HUES64 (cell line): ENCODE measurements around the gene KISS1.

Experiments used
- H3K27ac ChIP-seq: 2 replicates; pipeline ENCODE4 v1.7.0; 2013; ENCODE audit warnings: low read depth, low read length, inconsistent platforms
- H3K27me3 ChIP-seq: 2 replicates; pipeline ENCODE4 v1.6.1; 2013; ENCODE audit warnings: mild to moderate bottlenecking, low read length; ENCODE audit not compliant: insufficient read depth
- H3K36me3 ChIP-seq: 2 replicates; pipeline ENCODE4 v1.6.1; 2013; ENCODE audit warnings: mild to moderate bottlenecking, low read length; ENCODE audit not compliant: insufficient read depth
- H3K4me1 ChIP-seq: 2 replicates; pipeline ENCODE4 v1.6.1; 2013; ENCODE audit warnings: mild to moderate bottlenecking, low read length, moderate library complexity; ENCODE audit not compliant: insufficient read depth
- H3K4me3 ChIP-seq: 2 replicates; pipeline ENCODE4 v1.5.1; 2013; ENCODE audit warnings: mild to moderate bottlenecking, low read length, moderate library complexity
- H3K9ac ChIP-seq: 2 replicates; pipeline ENCODE4 v1.6.1; 2013; ENCODE audit warnings: mild to moderate bottlenecking, low read depth, low read length
- H3K9me3 ChIP-seq: 2 replicates; pipeline ENCODE4 v1.6.1; 2013; ENCODE audit warnings: low read depth, low read length; ENCODE audit not compliant: insufficient read depth
- WGBS: fragments of 150-250, 120-280 bp; methylation state at CpG from one replicate; pipeline ENCODE4 v1.1.7; 2013; ENCODE audit warnings: missing lambda C conversion rate; 5-methylcytosine and 5-hydroxymethylcytosine counted together

KISS1 gene

GRCh38 chr1:204146309-204146708, 50.0 kb downstream of the KISS1 start:
- H3K27me3 ChIP-seq = peaks cover 7% of the 10 kb centered on the region
- H3K4me1 ChIP-seq = peaks cover 22% of the 10 kb centered on the region
- H3K27ac ChIP-seq = no peak overlapping the region
- WGBS = 94% methylated on average over 6 of the region's 6 CpGs
- no peaks in the 10 kb centered on the region for H3K9me3 ChIP-seq
- H3K36me3 ChIP-seq = no peaks in the 10 kb centered on the region
- H3K4me3 ChIP-seq = no peak overlapping the region
- H3K9ac ChIP-seq = no peak overlapping the region

- Histone ChIP-seq H3K4me3 (no peak overlapping the region), H3K9me3 (no peaks in the 10 kb centered on the region), H3K27ac (no peak overlapping the region), H3K27me3 (no peaks in the 10 kb centered on the region), H3K36me3 (0 out of 2 replicates have a peak, but pooled peaks cover under 1% of the 10 kb centered on the region), H3K9ac (no peak overlapping the region), H3K4me1 (peaks cover 22% of the 10 kb centered on the region)
- WGBS = 92% methylated on average over 4 of the region's 4 CpGs
These were observed 51.2 kb downstream of the KISS1 start for GRCh38 chr1:204145033-204145504.

GRCh38 chr1:204143276-204144041, 52.8 kb downstream of the KISS1 start:
- Histone ChIP-seq H3K27ac (no peak overlapping the region), H3K9ac (no peak overlapping the region), H3K4me3 (no peak overlapping the region), H3K4me1 (peaks cover 18% of the 10 kb centered on the region), H3K9me3 (no peaks in the 10 kb centered on the region), H3K36me3 (peaks cover 3% of the 10 kb centered on the region; the same call in 1 of the 2 replicates), H3K27me3 (no peaks in the 10 kb centered on the region)
- WGBS = 94% methylated on average over 14 of the region's 14 CpGs

GRCh38 chr1:204142032-204142974, 54.0 kb downstream of the KISS1 start:
- no peaks in the 10 kb centered on the region for H3K27me3 ChIP-seq
- H3K4me1 ChIP-seq = peaks cover 6% of the 10 kb centered on the region
- H3K9me3 ChIP-seq = no peaks in the 10 kb centered on the region
- no peak overlapping the region for H3K4me3 ChIP-seq
- peaks cover 3% of the 10 kb centered on the region; the same call in 1 of the 2 replicates for H3K36me3 ChIP-seq
- 88% methylated on average over 5 of the region's 5 CpGs for WGBS
- H3K27ac ChIP-seq = no peak overlapping the region
- H3K9ac ChIP-seq = no peak overlapping the region

- H3K4me3 ChIP-seq = no peak overlapping the region
- WGBS = 90% methylated on average over 3 of the region's 3 CpGs
- no peak overlapping the region for H3K9ac ChIP-seq
- no peaks in the 10 kb centered on the region for H3K9me3 ChIP-seq
- H3K27me3 ChIP-seq = no peaks in the 10 kb centered on the region
- H3K36me3 ChIP-seq = peaks cover 3% of the 10 kb centered on the region; the same call in 1 of the 2 replicates
- no peak overlapping the region for H3K27ac ChIP-seq
- no peaks in the 10 kb centered on the region for H3K4me1 ChIP-seq
These were observed 55.2 kb downstream of the KISS1 start for GRCh38 chr1:204141131-204141530.
